ENCODE measurements around the gene RHEB.

Gene RHEB

GRCh38 chr7:151490456-151491105 lies 29.1 kb downstream of the RHEB start:
- H3K27ac ChIP-seq (ENCODE audit: low read length): no peak overlapping the region
- no peak overlapping the region for H3K9ac ChIP-seq (ENCODE audit: low read length)
- TF ChIP-seq EZH2phosphoT487 (IDR thresholded peaks at IDR 0.05; ENCODE audit: low read depth) (no peak), CTCF (IDR thresholded peaks at IDR 0.05; ENCODE audit: low read depth, low read length) (no peak)
- H3K4me2 ChIP-seq (ENCODE audit: low read length): no peak overlapping the region
- no peak overlapping the region for H2AFZ ChIP-seq (ENCODE audit: low read depth, low read length)
- no peaks in the 10 kb centered on the region for H3K9me3 ChIP-seq (ENCODE audit: insufficient read depth, low read length)
- H3K4me1 ChIP-seq (ENCODE audit: low read length): peaks cover 4% of the 10 kb centered on the region
- H3K36me3 ChIP-seq (replicated peaks; ENCODE audit: low read depth, low read length): peaks cover 13% of the 10 kb centered on the region
- H3K79me2 ChIP-seq (ENCODE audit: low read length): peaks cover 42% of the 10 kb centered on the region
- no peaks in the 10 kb centered on the region for H3K27me3 ChIP-seq (ENCODE audit: low read depth, low read length)
- H3K4me3 ChIP-seq (ENCODE audit: low read length): no peak overlapping the region
- H4K20me1 ChIP-seq (ENCODE audit: insufficient read depth, low read length): peaks cover 43% of the 10 kb centered on the region

GRCh38 chr7:151489498-151489897 lies 30.2 kb downstream of the RHEB start:
- Histone ChIP-seq H4K20me1 (ENCODE audit: insufficient read depth, low read length) (peaks cover 45% of the 10 kb centered on the region), H3K9ac (ENCODE audit: low read length) (no peak overlapping the region), H3K4me1 (ENCODE audit: low read length) (peaks cover 10% of the 10 kb centered on the region), H3K27ac (ENCODE audit: low read length) (no peak overlapping the region), H3K27me3 (ENCODE audit: low read depth, low read length) (no peaks in the 10 kb centered on the region), H2AFZ (ENCODE audit: low read depth, low read length) (no peak overlapping the region), H3K4me2 (ENCODE audit: low read length) (no peak overlapping the region), H3K79me2 (ENCODE audit: low read length) (peaks cover 32% of the 10 kb centered on the region), H3K4me3 (ENCODE audit: low read length) (no peak overlapping the region), H3K9me3 (ENCODE audit: insufficient read depth, low read length) (no peaks in the 10 kb centered on the region), H3K36me3 (replicated peaks; ENCODE audit: low read depth, low read length) (peaks cover 22% of the 10 kb centered on the region)
- TF ChIP-seq EZH2phosphoT487 (IDR thresholded peaks at IDR 0.05; ENCODE audit: low read depth) (no peak), CTCF (IDR thresholded peaks at IDR 0.05; ENCODE audit: low read depth, low read length) (no peak)

GRCh38 chr7:151488096-151488495 lies 31.6 kb downstream of the RHEB start:
- Histone ChIP-seq H3K36me3 (replicated peaks; ENCODE audit: low read depth, low read length) (peaks cover 34% of the 10 kb centered on the region), H4K20me1 (ENCODE audit: insufficient read depth, low read length) (peaks cover 45% of the 10 kb centered on the region), H3K27ac (ENCODE audit: low read length) (no peak overlapping the region), H2AFZ (ENCODE audit: low read depth, low read length) (no peak overlapping the region), H3K9me3 (ENCODE audit: insufficient read depth, low read length) (no peaks in the 10 kb centered on the region), H3K4me3 (ENCODE audit: low read length) (no peak overlapping the region), H3K27me3 (ENCODE audit: low read depth, low read length) (no peaks in the 10 kb centered on the region), H3K79me2 (ENCODE audit: low read length) (peaks cover 19% of the 10 kb centered on the region), H3K9ac (ENCODE audit: low read length) (no peak overlapping the region), H3K4me1 (ENCODE audit: low read length) (peaks cover 10% of the 10 kb centered on the region), H3K4me2 (ENCODE audit: low read length) (no peak overlapping the region)
- TF ChIP-seq CTCF (IDR thresholded peaks at IDR 0.05; ENCODE audit: low read depth, low read length) (no peak), EZH2phosphoT487 (IDR thresholded peaks at IDR 0.05; ENCODE audit: low read depth) (no peak)

- TF ChIP-seq EZH2phosphoT487 (IDR thresholded peaks at IDR 0.05; ENCODE audit: low read depth) (no peak), CTCF (IDR thresholded peaks at IDR 0.05; ENCODE audit: low read depth, low read length) (no peak)
- no peak overlapping the region for H2AFZ ChIP-seq (ENCODE audit: low read depth, low read length)
- H3K9ac ChIP-seq (ENCODE audit: low read length): no peak overlapping the region
- H4K20me1 ChIP-seq (ENCODE audit: insufficient read depth, low read length): peaks cover 51% of the 10 kb centered on the region
- H3K27me3 ChIP-seq (ENCODE audit: low read depth, low read length): no peaks in the 10 kb centered on the region
- no peak overlapping the region for H3K27ac ChIP-seq (ENCODE audit: low read length)
- H3K4me2 ChIP-seq (ENCODE audit: low read length): no peak overlapping the region
- peaks cover 10% of the 10 kb centered on the region for H3K79me2 ChIP-seq (ENCODE audit: low read length)
- H3K4me3 ChIP-seq (ENCODE audit: low read length): no peak overlapping the region
- H3K9me3 ChIP-seq (ENCODE audit: insufficient read depth, low read length): no peaks in the 10 kb centered on the region
- H3K36me3 ChIP-seq (replicated peaks; ENCODE audit: low read depth, low read length): peaks cover 41% of the 10 kb centered on the region
- peaks cover 10% of the 10 kb centered on the region for H3K4me1 ChIP-seq (ENCODE audit: low read length)
These were observed 32.5 kb downstream of the RHEB start for GRCh38 chr7:151487228-151487627.
